HCT116 (cell line): ENCODE results near the gene LNP1. TPM values are rescaled to one million over a fixed set of nuclear protein-coding genes. Genes with fewer than 3 reads are reported as not detected.

Experiments used
- ATAC-seq: fragments of 200-7000 bp; cut with Tn5 transposase; 2 replicates; pipeline ENCODE4 v1.9.1; 2020; ENCODE audit warnings: mild to moderate bottlenecking, moderate library complexity
- BruUV-seq: library from RNA; stranded (reverse); fragments of 400-500 nt; replicated peaks from 2 replicates; lab custom pipeline; 2021; lab: Mats Ljungman, UMichigan
- CTCF ChIA-PET: fragments of 300-600 bp; sonication (Branson Sonifier 250); formaldehyde crosslinking; loops from one replicate; lab custom pipeline; 2021; ENCODE audit warnings: antibody characterized with exemption; lab: Charles Lee
- POLR2A ChIA-PET: fragments of 300-600, 350-600 bp; sonication (Branson Sonifier 250); formaldehyde crosslinking; loops from one replicate; lab custom pipeline; 2021; ENCODE audit warnings: antibody characterized with exemption; lab: Charles Lee
- RAD21 ChIA-PET, 2 experiments: fragments of 300-600 bp; sonication (Branson Sonifier 250); formaldehyde crosslinking; loops; one replicate each; lab custom pipeline; 2023; ENCODE audit warnings: low total read pairs in 2 of 2; ENCODE audit not compliant: uncharacterized antibody in 2 of 2, unreplicated experiment in 2 of 2, low non-redundant PET in 1 of 2; lab: Charles Lee
- DNase-seq: peaks from one replicate; pipeline ENCODE4 v3.0.0-alpha.2; 2010; ENCODE audit warnings: low read depth, low spot score
- H2AFZ ChIP-seq: fragments of 200-600 bp; shearing (Covaris generic), sonication (generic); 2 replicates; pipeline ENCODE4 v1.6.1; 2017; ENCODE audit warnings: low read depth, mixed run types, mixed read lengths, antibody characterized with exemption, low read length; ENCODE audit not compliant: poor library complexity, severe bottlenecking
- H3K27ac ChIP-seq: 2 replicates; pipeline ENCODE4 v1.5.1; 2012; ENCODE audit warnings: low read depth, low read length
- H3K27me3 ChIP-seq: fragments of 200-600 bp; sonication (generic); 2 replicates; pipeline ENCODE4 v1.6.1; 2016; ENCODE audit warnings: mixed run types, low read length, mixed read lengths; ENCODE audit not compliant: insufficient read depth
- H3K36me3 ChIP-seq, 2 experiments: fragments of 200-500 bp in 1 of 2; fragments of 200-600 bp in 1 of 2; sonication (Bioruptor generic) in 1 of 2; sonication (generic) in 1 of 2; 2 replicates each; pipeline versions ENCODE4 v1.5.1 to v1.6.1; 2014 to 2016; ENCODE audit warnings: low read length in 2 of 2, inconsistent platforms in 1 of 2, mixed read lengths in 1 of 2, mixed run types in 1 of 2; ENCODE audit not compliant: insufficient read depth in 2 of 2, control insufficient read depth in 1 of 2
- H3K4me1 ChIP-seq, 2 experiments: fragments of 200-600 bp in 1 of 2; sonication (generic) in 1 of 2; 2 replicates each; pipeline versions ENCODE4 v1.5.1 to v1.6.1; 2012 to 2017; ENCODE audit warnings: low read length in 2 of 2, inconsistent platforms in 1 of 2, mild to moderate bottlenecking in 1 of 2, mixed read lengths in 1 of 2, mixed run types in 1 of 2, moderate library complexity in 1 of 2; ENCODE audit not compliant: insufficient read depth in 2 of 2, control insufficient read depth in 1 of 2
- H3K4me2 ChIP-seq: fragments of 200-600 bp; sonication (generic); 2 replicates; pipeline ENCODE4 v1.6.1; 2017; ENCODE audit warnings: mixed run types, low read length, mixed read lengths
- H3K4me3 ChIP-seq, 2 experiments: fragments of 200-600 bp in 1 of 2; sonication (generic) in 1 of 2; replicated peaks in 1 of 2; 2 replicates each; pipeline ENCODE4 v1.5.1; 2011 to 2016; ENCODE audit warnings: low read length in 2 of 2, control low read depth in 1 of 2, low read depth in 1 of 2, mild to moderate bottlenecking in 1 of 2, mixed read lengths in 1 of 2, mixed run types in 1 of 2
- H3K79me2 ChIP-seq: fragments of 200-600 bp; sonication (generic); 2 replicates; pipeline ENCODE4 v1.6.1; 2017; ENCODE audit warnings: mild to moderate bottlenecking, mixed run types, low read length, moderate library complexity, mixed read lengths; ENCODE audit not compliant: insufficient read depth
- H3K9ac ChIP-seq: fragments of 200-600 bp; sonication (generic); 2 replicates; pipeline ENCODE4 v1.6.1; 2016; ENCODE audit warnings: low read length, mixed read lengths
- H3K9me2 ChIP-seq: fragments of 200-600 bp; sonication (generic), shearing (Covaris generic); 2 replicates; pipeline ENCODE4 v1.6.1; 2017; ENCODE audit warnings: mixed run types, mild to moderate bottlenecking, moderate library complexity; ENCODE audit not compliant: insufficient read depth
- H3K9me3 ChIP-seq, 2 experiments: fragments of 200-500 bp in 1 of 2; fragments of 200-600 bp in 1 of 2; sonication (Bioruptor generic) in 1 of 2; sonication (generic) in 1 of 2; 2 replicates each; pipeline ENCODE4 v1.6.1; 2014 to 2017; ENCODE audit warnings: low read length in 2 of 2, mixed read lengths in 2 of 2, inconsistent platforms in 1 of 2, low read depth in 1 of 2, mild to moderate bottlenecking in 1 of 2, mixed run types in 1 of 2, moderate library complexity in 1 of 2; ENCODE audit not compliant: control insufficient read depth in 1 of 2, insufficient read depth in 1 of 2
- H4K20me1 ChIP-seq: fragments of 200-600 bp; sonication (generic), shearing (Covaris generic); 2 replicates; pipeline ENCODE4 v1.6.1; 2017; ENCODE audit warnings: mixed run types, mild to moderate bottlenecking, moderate library complexity; ENCODE audit not compliant: insufficient read depth
- CBX3 ChIP-seq: IDR thresholded peaks from 2 replicates; pipeline ENCODE4 v1.6.1; 2012; ENCODE audit warnings: low read depth
- EGR1 ChIP-seq: IDR thresholded peaks from 2 replicates; pipeline ENCODE4 v1.6.1; 2012; ENCODE audit warnings: low read depth
- FOSL1 ChIP-seq: IDR thresholded peaks from 2 replicates; pipeline ENCODE4 v1.6.1; 2012; ENCODE audit warnings: low read depth
- JUND ChIP-seq: IDR thresholded peaks from 2 replicates; pipeline ENCODE4 v1.6.1; 2012
- SP1 ChIP-seq: IDR thresholded peaks from 2 replicates; pipeline ENCODE4 v1.6.1; 2012; ENCODE audit warnings: low read depth
- SRF ChIP-seq: IDR thresholded peaks from 2 replicates; pipeline ENCODE4 v1.6.1; 2012; ENCODE audit warnings: low read depth
- YY1 ChIP-seq: IDR thresholded peaks from 2 replicates; pipeline ENCODE4 v1.6.1; 2011; ENCODE audit warnings: low read length, low read depth, moderate library complexity, mild to moderate bottlenecking; ENCODE audit not compliant: insufficient replicate concordance; ENCODE audit errors: extremely low read depth
- intact Hi-C: fragments of 100-400 bp; cut with micrococcal nuclease; formaldehyde crosslinking; loops from 2 replicates; pipeline ENCODE4 v1.10.0; 2022
- total RNA-seq: library from RNA; stranded (reverse); gene quantifications from one replicate; pipeline ENCODE4 v1.2.1, GENCODE V29; 2021; ENCODE audit not compliant: unreplicated experiment
- TF ChIP-seq, protein P1 (sequence below): IDR thresholded peaks from 2 replicates; pipeline ENCODE4 v1.6.1; 2012
- TF ChIP-seq, protein P2 (sequence below): IDR thresholded peaks from 2 replicates; pipeline ENCODE4 v1.6.1; 2012
- TF ChIP-seq, protein P3 (sequence below): IDR thresholded peaks from 2 replicates; pipeline ENCODE4 v1.6.1; 2012; ENCODE audit warnings: low read depth

The LNP1 gene
- total RNA-seq, 1 experiment from 2014 or later, result 1.6 TPM

DNA sequence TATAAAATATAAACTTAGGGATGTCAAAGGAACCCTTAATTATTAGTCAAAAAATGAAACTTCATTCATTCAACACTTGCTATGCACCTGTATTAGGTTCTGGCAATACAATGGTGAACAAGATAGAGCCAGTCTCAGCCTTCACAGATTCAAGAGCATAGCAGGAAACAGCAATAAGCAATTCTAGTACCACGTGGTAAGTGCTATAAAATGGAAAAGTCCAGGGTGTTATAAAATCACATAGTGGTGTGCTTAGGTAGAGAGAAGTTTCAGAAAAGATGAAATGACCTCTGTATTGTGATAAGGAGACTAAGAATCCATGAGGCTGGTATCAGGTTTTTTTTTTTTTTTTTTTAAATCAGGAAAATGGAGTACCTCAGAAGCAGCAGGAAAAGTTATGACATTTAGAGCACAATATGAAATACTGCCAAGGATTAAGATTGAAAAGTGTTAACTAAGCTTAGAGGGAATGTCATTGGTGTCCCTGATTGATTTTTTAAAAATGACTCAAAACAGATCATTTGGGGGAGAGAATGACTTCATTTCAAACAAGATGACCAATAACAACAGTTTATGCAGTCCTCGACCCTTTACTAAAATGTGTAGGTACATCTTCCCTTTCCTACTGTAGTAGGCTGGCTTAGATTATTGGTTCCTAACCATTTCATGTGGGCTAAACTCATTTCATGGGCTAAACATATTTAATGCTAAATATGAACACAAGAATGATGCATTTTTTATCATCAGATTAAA is 5.5 kb upstream of the LNP1 start:
- no peaks in the 10 kb centered on the region for H3K9me3 ChIP-seq
- H3K27me3 ChIP-seq, result no peaks in the 10 kb centered on the region
- no peak for TF ChIP-seq SRF
- no peak for TF ChIP-seq SP1
- no peak overlapping the region for H3K27ac ChIP-seq
- H2AFZ ChIP-seq, result no peak overlapping the region
- peaks cover 100% of the 10 kb centered on the region for H3K79me2 ChIP-seq
- no peak overlapping the region for H3K4me2 ChIP-seq
- H4K20me1 ChIP-seq, result 0 out of 2 replicates have a peak, but pooled peaks cover 3% of the 10 kb centered on the region
- H3K4me3 ChIP-seq, result no peak overlapping the region
- no peak overlapping the region for H3K9ac ChIP-seq
- no peak for DNase-seq
- ATAC-seq, result no peak
- POLR2A ChIA-PET, result no interaction called here
- no peaks in the 10 kb centered on the region; a peak in 1 of 4 replicates for H3K36me3 ChIP-seq
- H3K4me1 ChIP-seq, result peaks cover 7 to 11% of the 10 kb centered on the region in 2 experiments; a peak in 3 of 4 replicates
- no TSS peak for BruUV-seq
- CTCF ChIA-PET, result no interaction called here
- intact Hi-C loops, result no loop called here
- RAD21 ChIA-PET, result no interaction called here
- H3K9me2 ChIP-seq, result no peaks in the 10 kb centered on the region

DNA sequence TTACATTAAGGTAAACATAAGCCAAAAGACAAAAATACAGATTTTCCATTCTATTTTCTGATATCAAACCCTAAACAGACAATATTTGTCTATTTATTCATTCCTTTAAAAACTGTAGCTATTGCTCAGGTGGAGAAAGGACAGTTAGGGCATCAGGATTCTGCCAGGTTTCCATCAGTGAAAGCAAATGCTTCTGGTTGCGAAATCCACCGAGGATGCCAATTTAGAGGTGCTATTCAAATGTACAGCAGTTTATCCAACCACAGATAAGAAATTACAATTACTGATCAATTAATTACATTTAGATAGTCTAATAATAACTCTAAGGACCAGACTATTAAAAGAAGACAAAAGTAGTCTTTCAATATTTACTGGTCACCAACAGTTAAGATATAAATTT is 4.4 kb upstream of the LNP1 start:
- peaks cover 90% of the 10 kb centered on the region for H3K79me2 ChIP-seq
- POLR2A ChIA-PET, result no interaction called here

More for the DNA sequence above, 4.4 kb upstream of the LNP1 start:
- H3K4me1 ChIP-seq, result peaks cover 13 to 18% of the 10 kb centered on the region in 2 experiments
- intact Hi-C loops, result no loop called here
- DNase-seq (no peak), ATAC-seq (no peak)
- BruUV-seq, result no TSS peak
- no peak overlapping the region for H3K4me2 ChIP-seq
- RAD21 ChIA-PET, result no interaction called here
- H3K36me3 ChIP-seq, result no peaks in the 10 kb centered on the region; a peak in 1 of 4 replicates
- no peaks in the 10 kb centered on the region for H3K9me2 ChIP-seq
- H3K9ac ChIP-seq, result no peak overlapping the region
- H4K20me1 ChIP-seq, result 0 out of 2 replicates have a peak, but pooled peaks cover 3% of the 10 kb centered on the region
- H3K9me3 ChIP-seq, result no peaks in the 10 kb centered on the region
- H3K27ac ChIP-seq, result no peak overlapping the region
- no peak overlapping the region for H2AFZ ChIP-seq
- H3K4me3 ChIP-seq, result no peak overlapping the region
- H3K27me3 ChIP-seq, result no peaks in the 10 kb centered on the region
- CTCF ChIA-PET, result no interaction called here
- TF ChIP-seq, protein P1, sequence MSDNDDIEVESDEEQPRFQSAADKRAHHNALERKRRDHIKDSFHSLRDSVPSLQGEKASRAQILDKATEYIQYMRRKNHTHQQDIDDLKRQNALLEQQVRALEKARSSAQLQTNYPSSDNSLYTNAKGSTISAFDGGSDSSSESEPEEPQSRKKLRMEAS, result no peak
- TF ChIP-seq JUND, result no peak
- TF ChIP-seq, protein P2, sequence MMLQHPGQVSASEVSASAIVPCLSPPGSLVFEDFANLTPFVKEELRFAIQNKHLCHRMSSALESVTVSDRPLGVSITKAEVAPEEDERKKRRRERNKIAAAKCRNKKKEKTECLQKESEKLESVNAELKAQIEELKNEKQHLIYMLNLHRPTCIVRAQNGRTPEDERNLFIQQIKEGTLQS, result no peak
- TF ChIP-seq EGR1, result no peak
- TF ChIP-seq, protein P3, sequence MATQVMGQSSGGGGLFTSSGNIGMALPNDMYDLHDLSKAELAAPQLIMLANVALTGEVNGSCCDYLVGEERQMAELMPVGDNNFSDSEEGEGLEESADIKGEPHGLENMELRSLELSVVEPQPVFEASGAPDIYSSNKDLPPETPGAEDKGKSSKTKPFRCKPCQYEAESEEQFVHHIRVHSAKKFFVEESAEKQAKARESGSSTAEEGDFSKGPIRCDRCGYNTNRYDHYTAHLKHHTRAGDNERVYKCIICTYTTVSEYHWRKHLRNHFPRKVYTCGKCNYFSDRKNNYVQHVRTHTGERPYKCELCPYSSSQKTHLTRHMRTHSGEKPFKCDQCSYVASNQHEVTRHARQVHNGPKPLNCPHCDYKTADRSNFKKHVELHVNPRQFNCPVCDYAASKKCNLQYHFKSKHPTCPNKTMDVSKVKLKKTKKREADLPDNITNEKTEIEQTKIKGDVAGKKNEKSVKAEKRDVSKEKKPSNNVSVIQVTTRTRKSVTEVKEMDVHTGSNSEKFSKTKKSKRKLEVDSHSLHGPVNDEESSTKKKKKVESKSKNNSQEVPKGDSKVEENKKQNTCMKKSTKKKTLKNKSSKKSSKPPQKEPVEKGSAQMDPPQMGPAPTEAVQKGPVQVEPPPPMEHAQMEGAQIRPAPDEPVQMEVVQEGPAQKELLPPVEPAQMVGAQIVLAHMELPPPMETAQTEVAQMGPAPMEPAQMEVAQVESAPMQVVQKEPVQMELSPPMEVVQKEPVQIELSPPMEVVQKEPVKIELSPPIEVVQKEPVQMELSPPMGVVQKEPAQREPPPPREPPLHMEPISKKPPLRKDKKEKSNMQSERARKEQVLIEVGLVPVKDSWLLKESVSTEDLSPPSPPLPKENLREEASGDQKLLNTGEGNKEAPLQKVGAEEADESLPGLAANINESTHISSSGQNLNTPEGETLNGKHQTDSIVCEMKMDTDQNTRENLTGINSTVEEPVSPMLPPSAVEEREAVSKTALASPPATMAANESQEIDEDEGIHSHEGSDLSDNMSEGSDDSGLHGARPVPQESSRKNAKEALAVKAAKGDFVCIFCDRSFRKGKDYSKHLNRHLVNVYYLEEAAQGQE, result no peak
- no peak for TF ChIP-seq YY1
- TF ChIP-seq CBX3, result no peak
- no peak for TF ChIP-seq FOSL1
- no peak for TF ChIP-seq SRF
- TF ChIP-seq, all 23 proteins: peak for 0
